H1 (cell line): Measurements from ENCODE around the gene CIB2. TPM values are rescaled to one million over a fixed set of nuclear protein-coding genes. Genes with fewer than 3 reads are reported as not detected.

Experiments used
- CTCF ChIA-PET: fragments of 300-600 bp; sonication (Branson Sonifier 250); formaldehyde crosslinking; loops from one replicate; lab custom pipeline; 2021; ENCODE audit not compliant: partially characterized antibody; lab: Charles Lee
- POLR2A ChIA-PET: fragments of 300-600 bp; sonication (Branson Sonifier 250); formaldehyde crosslinking; loops from one replicate; lab custom pipeline; 2021; ENCODE audit warnings: inconsistent platforms; ENCODE audit not compliant: partially characterized antibody; lab: Charles Lee
- DNase-seq, 2 experiments: peaks; one replicate each; pipeline versions ENCODE4 v3.0.0 to v3.0.0-alpha.2; 2010 to 2022; ENCODE audit warnings: low spot score in 2 of 2, low read depth in 1 of 2, mixed read lengths in 1 of 2
- FAIRE-seq: peaks from 2 replicates; lab custom pipeline; 2011; peaks lifted over from hg19 to GRCh38; lab: Jason Lieb, UNC
- H2AFZ ChIP-seq: 2 replicates; pipeline ENCODE4 v1.8.1; 2012; ENCODE audit warnings: low read length, inconsistent platforms
- H2AK5ac ChIP-seq: 2 replicates; pipeline ENCODE4 v1.6.1; 2013; ENCODE audit warnings: low read depth, low read length
- H2BK120ac ChIP-seq: replicated peaks from 2 replicates; pipeline ENCODE3; 2013; ENCODE audit warnings: low read depth, low read length, inconsistent platforms
- H2BK12ac ChIP-seq: 2 replicates; pipeline ENCODE4 v1.6.1; 2013; ENCODE audit warnings: low read depth, low read length
- H2BK15ac ChIP-seq: 2 replicates; pipeline ENCODE4 v1.6.1; 2013; ENCODE audit warnings: low read length
- H2BK20ac ChIP-seq: 2 replicates; pipeline ENCODE4 v1.6.1; 2013; ENCODE audit warnings: low read length
- H2BK5ac ChIP-seq: 2 replicates; pipeline ENCODE4 v1.6.1; 2013; ENCODE audit warnings: low read depth, low read length
- H3K14ac ChIP-seq: 2 replicates; pipeline ENCODE4 v1.6.1; 2013; ENCODE audit warnings: inconsistent platforms; ENCODE audit not compliant: insufficient read length
- H3K18ac ChIP-seq: 2 replicates; pipeline ENCODE4 v1.6.1; 2013; ENCODE audit warnings: low read length; ENCODE audit errors: extremely low read depth
- H3K23ac ChIP-seq: 2 replicates; pipeline ENCODE4 v1.6.1; 2013; ENCODE audit warnings: inconsistent platforms; ENCODE audit not compliant: insufficient read length
- H3K23me2 ChIP-seq: 2 replicates; pipeline ENCODE4 v1.6.1; 2013; ENCODE audit warnings: low read depth, low read length
- H3K27ac ChIP-seq: 2 replicates; pipeline ENCODE4 v1.6.1; 2011; ENCODE audit warnings: low read depth, low read length, inconsistent platforms
- H3K27me3 ChIP-seq, 4 experiments: replicated peaks in 1 of 4; 1 replicate in 1 of 4; 2 replicates in 3 of 4; pipeline versions ENCODE4 v1.6.1 to v1.8.1; 2011 to 2013; ENCODE audit warnings: low read length in 3 of 4, mild to moderate bottlenecking in 3 of 4, inconsistent platforms in 2 of 4, mixed read lengths in 2 of 4, moderate library complexity in 1 of 4; ENCODE audit not compliant: control insufficient read depth in 3 of 4, insufficient read depth in 3 of 4; ENCODE audit errors: extremely low read depth in 1 of 4
- H3K36me3 ChIP-seq, 4 experiments: 2 replicates each; pipeline versions ENCODE4 v1.6.1 to v1.8.1; 2011 to 2013; ENCODE audit warnings: mild to moderate bottlenecking in 4 of 4, low read length in 3 of 4, moderate library complexity in 2 of 4, control low read depth in 1 of 4, inconsistent platforms in 1 of 4; ENCODE audit not compliant: insufficient read depth in 4 of 4, control insufficient read depth in 2 of 4
- H3K4ac ChIP-seq: replicated peaks from 2 replicates; pipeline ENCODE3; 2013; ENCODE audit warnings: low read length, low read depth, mixed read lengths, inconsistent platforms; ENCODE audit not compliant: insufficient read length
- H3K4me1 ChIP-seq, 4 experiments: replicated peaks in 1 of 4; 1 replicate in 1 of 4; 2 replicates in 3 of 4; pipeline versions ENCODE4 v1.6.1 to v1.8.1; 2011 to 2013; ENCODE audit warnings: low read length in 3 of 4, inconsistent platforms in 2 of 4, mixed read lengths in 1 of 4; ENCODE audit not compliant: insufficient read depth in 4 of 4, control insufficient read depth in 3 of 4
- H3K4me2 ChIP-seq, 2 experiments: 2 replicates each; pipeline versions ENCODE4 v1.6.1 to v1.8.1; 2011 to 2013; ENCODE audit warnings: low read depth in 2 of 2, low read length in 2 of 2, control low read depth in 1 of 2, inconsistent platforms in 1 of 2, mild to moderate bottlenecking in 1 of 2; ENCODE audit not compliant: insufficient read depth in 1 of 2
- H3K4me3 ChIP-seq, 4 experiments: fragments of 200-600, 300-600 bp in 1 of 4; sonication (generic), shearing (Covaris generic), sonication (Bioruptor Twin) in 1 of 4; 2 replicates each; pipeline versions ENCODE4 v1.5.1 to v1.8.1; 2011 to 2016; ENCODE audit warnings: low read length in 4 of 4, low read depth in 3 of 4, control low read depth in 2 of 4, inconsistent platforms in 2 of 4, mild to moderate bottlenecking in 2 of 4, mixed read lengths in 1 of 4, moderate library complexity in 1 of 4; ENCODE audit not compliant: insufficient read depth in 2 of 4; ENCODE audit errors: extremely low read depth in 1 of 4
- H3K56ac ChIP-seq: replicated peaks from 2 replicates; pipeline ENCODE3; 2013; ENCODE audit warnings: low read depth, mild to moderate bottlenecking, mixed read lengths, low read length, inconsistent platforms; ENCODE audit not compliant: insufficient read length
- H3K79me1 ChIP-seq: 2 replicates; pipeline ENCODE4 v1.6.1; 2013; ENCODE audit warnings: low read depth, low read length, control low read depth
- H3K79me2 ChIP-seq, 2 experiments: 2 replicates each; pipeline versions ENCODE4 v1.6.1 to v1.8.1; 2012 to 2013; ENCODE audit warnings: low read length in 2 of 2, mild to moderate bottlenecking in 2 of 2, inconsistent platforms in 1 of 2; ENCODE audit not compliant: insufficient read depth in 2 of 2, control insufficient read depth in 1 of 2
- H3K9ac ChIP-seq, 4 experiments: replicated peaks in 1 of 4; 1 replicate in 1 of 4; 2 replicates in 3 of 4; pipeline versions ENCODE4 v1.6.1 to v1.8.1; 2011 to 2013; ENCODE audit warnings: low read depth in 3 of 4, low read length in 3 of 4, control low read depth in 2 of 4, mild to moderate bottlenecking in 2 of 4, moderate library complexity in 2 of 4, inconsistent platforms in 1 of 4; ENCODE audit errors: extremely low read depth in 1 of 4
- H3K9me3 ChIP-seq, 2 experiments: 2 replicates each; pipeline versions ENCODE4 v1.6.1 to v1.8.1; 2012 to 2013; ENCODE audit warnings: mild to moderate bottlenecking in 2 of 2, moderate library complexity in 2 of 2, control low read depth in 1 of 2, inconsistent platforms in 1 of 2, low read depth in 1 of 2, low read length in 1 of 2, mixed read lengths in 1 of 2; ENCODE audit not compliant: insufficient read depth in 2 of 2
- H4K20me1 ChIP-seq, 2 experiments: replicated peaks in 1 of 2; 2 replicates each; pipeline versions ENCODE3 to v1.8.1; 2011 to 2013; ENCODE audit warnings: inconsistent platforms in 2 of 2, low read length in 2 of 2, mild to moderate bottlenecking in 1 of 2; ENCODE audit not compliant: insufficient read depth in 2 of 2, control insufficient read depth in 1 of 2
- H4K5ac ChIP-seq: 2 replicates; pipeline ENCODE4 v1.6.1; 2013; ENCODE audit warnings: low read length, low read depth, mixed read lengths, inconsistent platforms; ENCODE audit not compliant: insufficient read length
- H4K8ac ChIP-seq: 2 replicates; pipeline ENCODE4 v1.8.0; 2013; ENCODE audit warnings: mild to moderate bottlenecking, moderate library complexity, low read length, inconsistent platforms; ENCODE audit not compliant: insufficient read depth; ENCODE audit errors: extremely low read depth
- H4K91ac ChIP-seq: replicated peaks from 2 replicates; pipeline ENCODE3; 2013; ENCODE audit warnings: low read length, mixed read lengths, inconsistent platforms; ENCODE audit not compliant: insufficient read length
- EP300 ChIP-seq, 2 experiments: IDR thresholded peaks; 1 replicate in 1 of 2; 2 replicates in 1 of 2; pipeline ENCODE4 v1.6.1; 2011 to 2012; ENCODE audit warnings: low read depth in 2 of 2, low read length in 2 of 2, mild to moderate bottlenecking in 2 of 2, borderline replicate concordance in 1 of 2, inconsistent platforms in 1 of 2, moderate library complexity in 1 of 2
- GTF2F1 ChIP-seq: IDR thresholded peaks from 2 replicates; pipeline ENCODE4 v1.6.1; 2012; ENCODE audit warnings: low read depth, low read length, improper control_type of control experiment, borderline replicate concordance
- KDM1A ChIP-seq: fragments of 200-600, 300-600 bp; sonication (generic); IDR thresholded peaks from 2 replicates; pipeline ENCODE4 v1.7.1; 2016; ENCODE audit warnings: mild to moderate bottlenecking, low read length, borderline replicate concordance
- MAX ChIP-seq: IDR thresholded peaks from 2 replicates; pipeline ENCODE4 v1.6.1; 2012; ENCODE audit warnings: inconsistent platforms
- POU5F1 ChIP-seq: IDR thresholded peaks from 2 replicates; pipeline ENCODE4 v1.6.1; 2011; ENCODE audit warnings: low read depth, mild to moderate bottlenecking, low read length, moderate library complexity
- RAD21 ChIP-seq, 2 experiments: IDR thresholded peaks in 1 of 2; conservative IDR thresholded peaks in 1 of 2; 2 replicates each; pipeline ENCODE4 v1.6.1; 2011; ENCODE audit warnings: low read depth in 2 of 2, low read length in 2 of 2, improper control_type of control experiment in 1 of 2, inconsistent platforms in 1 of 2, mild to moderate bottlenecking in 1 of 2, moderate library complexity in 1 of 2
- SP4 ChIP-seq: IDR thresholded peaks from 2 replicates; pipeline ENCODE4 v1.6.1; 2012; ENCODE audit warnings: low read length, inconsistent platforms
- WGBS, 2 experiments: shearing (Covaris generic) in 1 of 2; methylation state at CpG; one replicate each; pipeline versions ENCODE4 v1.1.6 to v1.1.7; 2013 to 2015; ENCODE audit warnings: low lambda C conversion rate in 2 of 2, mixed read lengths in 2 of 2, inconsistent platforms in 1 of 2, low coverage in 1 of 2, missing lambda C conversion rate in 1 of 2; ENCODE audit not compliant: insufficient replicate concordance in 2 of 2, insufficient coverage in 1 of 2, insufficient read length in 1 of 2; ENCODE audit errors: extremely low coverage in 1 of 2, missing lambda C conversion rate in 1 of 2; 5-methylcytosine and 5-hydroxymethylcytosine counted together
- long read RNA-seq, 2 experiments: library from RNA in 1 of 2; library from capped mRNA in 1 of 2; stranded (forward); transcript quantifications; one replicate each; pipeline ENCODE4 v2.0.0, GENCODE V29; 2021; ENCODE audit warnings: inconsistent platforms in 1 of 2
- polyA minus RNA-seq, 3 experiments: library from RNA; depleted of rRNA, polyadenylated mRNA; stranded (reverse); fragments of >200 nt; gene quantifications; 1 replicate in 2 of 3; 2 replicates in 1 of 3; pipeline ENCODE4 v1.2.3, GENCODE V29; 2011
- polyA plus RNA-seq, 7 experiments: library from polyadenylated mRNA; depleted of rRNA in 3 of 7; stranded (reverse) in 5 of 7; unstranded in 2 of 7; fragments of >200 nt in 5 of 7; fragments of 200-250 nt in 2 of 7; gene quantifications; 1 replicate in 5 of 7; 2 replicates in 1 of 7; 4 replicates in 1 of 7; pipeline versions ENCODE4 v1.2.1 to v1.2.3, GENCODE V29; 2011 to 2013; ENCODE audit warnings: missing spikeins in 2 of 7, mixed read lengths in 2 of 7
- total RNA-seq: library from RNA; stranded (reverse); fragmentation: NEBNext Ultra II Directional; extraction: Animal tissue kit (Norgen Biotek cat#: 25700); gene quantifications from 2 replicates; pipeline ENCODE4 v1.2.1, GENCODE V29; 2021

Gene CIB2
- total RNA-seq (45.8 and 46.8 TPM in 2 replicates), polyA plus RNA-seq (2011; rRNA removed) (41.5 and 52.0 TPM in 2 replicates), polyA minus RNA-seq (2011; rRNA and poly(A)+ RNA removed) (49.1 and 79.1 TPM in 2 replicates)
- polyA plus RNA-seq (2011; cell fraction: cytosol; rRNA removed) = 37.0 TPM
- 26.3 TPM for polyA plus RNA-seq (2011; cell fraction: nucleus; rRNA removed)
- 42.5 to 59.9 TPM (median 53.2 TPM) in 4 replicates for polyA plus RNA-seq (2012, experiment 1 of 2)
- 56.5 TPM for polyA plus RNA-seq (2012, experiment 2 of 2)
- polyA plus RNA-seq (2013, experiment 1 of 2) = 37.4 TPM
- 34.3 TPM for polyA plus RNA-seq (2013, experiment 2 of 2)
- 16.4 TPM for polyA minus RNA-seq (2011; cell fraction: cytosol; rRNA and poly(A)+ RNA removed)
- polyA minus RNA-seq (2011; cell fraction: nucleus; rRNA and poly(A)+ RNA removed) = 17.0 TPM
- long read RNA-seq, experiment 1, transcript CIB2-201 (6 exons, 1,598 nt) = major isoform, 22 of 53 reads
- long read RNA-seq, experiment 1, transcript CIB2-202 (5 exons, 1,511 nt) = minor isoform, 5 of 53 reads
- long read RNA-seq, experiment 1, partial matches to known transcripts = 6 of 53 reads
- long read RNA-seq, experiment 1, other reads (novel, unspliced or antisense) = 19 of 53 reads
- long read RNA-seq, experiment 2, partial matches to known transcripts = 2 of 2 reads
- long read RNA-seq, experiment 2, other reads (novel, unspliced or antisense) = 0 of 2 reads

GRCh38 chr15:78131295-78132061 is at the start of gene CIB2:
CIB2 (minus strand) TSS chr15:78131445; CDS start chr15:78131215, 230 bp downstream.
- Histone ChIP-seq H2BK5ac (peak within 1 kb of the TSS; percentile 60; the same call in 1 of the 2 replicates), H3K4ac (peak within 1 kb of the TSS; percentile 32), H3K36me3 (no peaks in the 10 kb centered on the region), H3K9me3 (no peaks in the 10 kb centered on the region), H3K23ac (peak within 1 kb of the TSS; percentile 86), H3K18ac (peak within 1 kb of the TSS; percentile 78), H2BK20ac (no peak within 1 kb of the TSS), H4K91ac (peak within 1 kb of the TSS; percentile 58), H3K4me3 (peak within 1 kb of the TSS; percentile 66 to 81 (median 80)), H3K27me3 (no peaks in the 10 kb centered on the region; a peak in 1 of 7 replicates), H4K20me1 (no peaks in the 10 kb centered on the region), H2BK12ac (no peak within 1 kb of the TSS; the same call in 1 of the 2 replicates), H2AFZ (peak within 1 kb of the TSS; percentile 81), H3K79me2 (no peaks in the 10 kb centered on the region), H3K9ac (peak within 1 kb of the TSS; percentile 51 to 71 (median 66)), H3K27ac (no peak within 1 kb of the TSS), H2BK15ac (peak within 1 kb of the TSS; percentile 81; the same call in 1 of the 2 replicates), H3K4me1 (peaks cover 0 to 21% (median 14%) of the 10 kb centered on the region in 4 experiments; a peak in 6 of 7 replicates), H2AK5ac (no peak within 1 kb of the TSS), H4K8ac (peak within 1 kb of the TSS; percentile 84), H3K14ac (peak within 1 kb of the TSS; percentile 69), H2BK120ac (no peak within 1 kb of the TSS), H3K4me2 (peak within 1 kb of the TSS; percentile 83 to 88), H3K23me2 (peaks cover 10% of the 10 kb centered on the region), H4K5ac (peak within 1 kb of the TSS; percentile 71), H3K79me1 (peaks cover 8% of the 10 kb centered on the region), H3K56ac (peak within 1 kb of the TSS; percentile 14)
- ChIA-PET CTCF (interaction anchor here (0.6 to 6.8 kb wide), 25 partner anchors 10 to 1979 kb away, joined by 3 to 64 read pairs (median 4); no protein-coding TSS in a partner anchor), POLR2A (interaction anchor here (0.8 to 1.7 kb wide), 2 partner anchors 8 to 9 kb away, joined by 3 to 7 read pairs; no protein-coding TSS in a partner anchor)
- DNase-seq (peak in 1 of 2 experiments; percentile 91), FAIRE-seq (no peak)
- WGBS, 2 experiments = 0% methylated on average over 19 of the region's 79 CpGs; no CpG with 5 or more reads in 1 of the 2 experiments
- TF ChIP-seq MAX (no peak), EP300 (IDR thresholded peaks at IDR 0.05; ENCODE audit: borderline replicate concordance in 1 of 2, low read depth in 2 of 2, low read length in 2 of 2) (0 out of 3 replicates have a peak, but pooled peaks of 1 of the 2 experiments have one; percentile 26), GTF2F1 (no peak), RAD21 (IDR thresholded peaks at IDR 0.05 in 1 of 2, conservative IDR thresholded peaks at IDR 0.05 in 1 of 2; ENCODE audit: low read depth in 2 of 2, low read length in 2 of 2) (peak; percentile 55 to 69), POU5F1 (no peak), KDM1A (no peak), SP4 (no peak)
